Measurements from ENCODE around the gene GID8. TPM values are rescaled to one million over a fixed set of nuclear protein-coding genes. Genes with fewer than 3 reads are reported as not detected.

The GID8 gene
- total and polyA plus RNA-seq, 9 of the 15 experiments (the other 6 are each of a cell fraction or from before 2014, with no cell fraction given) = 7.5 to 31.6 (median 22.2) TPM

- Histone ChIP-seq H3K9ac (ENCODE audit: insufficient read depth in 1 of 2, low read depth in 2 of 2, low read length in 2 of 2) (peak overlapping the region; percentile 90 to 95), H3K79me2 (ENCODE audit: control insufficient read depth, insufficient read depth, low read length) (peaks cover 99% of the 10 kb centered on the region), H4K20me1 (replicated peaks; ENCODE audit: control insufficient read depth, insufficient read depth, low read length) (peaks cover 73% of the 10 kb centered on the region), H2AFZ (ENCODE audit: low read depth, low read length) (peak overlapping the region; percentile 49; the same call in 1 of the 2 replicates), H3K9me1 (ENCODE audit: control insufficient read depth, insufficient read depth, low read length) (peaks cover 7% of the 10 kb centered on the region), H3K4me1 (replicated peaks in 1 of 2; ENCODE audit: control insufficient read depth in 2 of 2, insufficient read depth in 2 of 2, low read length in 2 of 2) (peaks cover 42 to 48% of the 10 kb centered on the region in 2 experiments; a peak in 4 of 5 replicates), H3K27me3 (ENCODE audit: control insufficient read depth in 2 of 2, insufficient read depth in 2 of 2, low read length in 2 of 2) (no peaks in the 10 kb centered on the region), H3K27ac (ENCODE audit: extremely low read depth, low read depth, low read length) (peak overlapping the region; percentile 88), H3K9me3 (replicated peaks; ENCODE audit: control insufficient read depth, insufficient read depth, low read depth, low read length) (no peaks in the 10 kb centered on the region), H3K4me3 (peak overlapping the region; percentile 70), H3K36me3 (ENCODE audit: control insufficient read depth, insufficient read depth, low read length) (peaks cover 32% of the 10 kb centered on the region; the same call in 2 of the 3 replicates), H3K4me2 (ENCODE audit: insufficient read depth, low read length) (peak overlapping the region; percentile 97)
- POLR2A ChIA-PET = interaction anchor here (0.7 to 5.1 kb wide), 7 partner anchors 10 to 318 kb away, joined by 3 to 64 read pairs (median 4); partner anchors contain the start of gene GID8
- FAIRE-seq (peak; percentile 56), ATAC-seq (peak; percentile 19), DNase-seq (ENCODE audit: extremely low read depth in 1 of 4, low spot score in 3 of 4) (peak in 2 of 4 experiments; percentile 41 to 61)
- TSS peak; percentile 44 for BruUV-seq (replicated peaks)
- CTCF ChIA-PET (ENCODE audit: low intra/inter-chr PET ratio) = no interaction called here
- intact Hi-C loops (cut with micrococcal nuclease) (loop anchor here (1.0 kb wide), 1 partner anchor 12 kb away; no protein-coding TSS in a partner anchor), in situ Hi-C loops (cut with MboI) (no loop called here)
- 2% methylated on average over 51 of the region's 63 CpGs for WGBS (ENCODE audit: insufficient coverage, low coverage, missing lambda C conversion rate)
- TF ChIP-seq NR2F6 (CRISPR knock-in tag; IDR thresholded peaks at IDR 0.05) (no peak), SIN3A (IDR thresholded peaks at IDR 0.05; ENCODE audit: borderline replicate concordance in 2 of 2, control insufficient read depth in 1 of 2, low read depth in 2 of 2, low read length in 2 of 2) (peak in 1 of 2 experiments; percentile 29; a peak in 1 of 4 replicates), NR2C2 (CRISPR knock-in tag; IDR thresholded peaks at IDR 0.05) (0 out of 2 replicates have a peak, but pooled peaks have one; percentile 4), NR2C2 (tag; IDR thresholded peaks at IDR 0.05) (peak; percentile 24; the same call in 1 of the 2 replicates), FOXK1 (CRISPR knock-in tag; IDR thresholded peaks at IDR 0.05; ENCODE audit: borderline replicate concordance) (no peak), TSHZ1 (CRISPR knock-in tag; IDR thresholded peaks at IDR 0.05) (no peak), FOXP1 (CRISPR knock-in tag; IDR thresholded peaks at IDR 0.05) (no peak), TFAP4 (CRISPR knock-in tag; IDR thresholded peaks at IDR 0.05; ENCODE audit: borderline replicate concordance) (0 out of 2 replicates have a peak, but pooled peaks have one; percentile 46), ATF1 (CRISPR knock-in tag; IDR thresholded peaks at IDR 0.05) (no peak), ATF1 (tag; IDR thresholded peaks at IDR 0.05) (no peak), NR1H2 (CRISPR knock-in tag; IDR thresholded peaks at IDR 0.05) (no peak)
Observed at GRCh38 chr20:62925420-62926228, 12.3 kb upstream of the GID8 start.
